Measurements from ENCODE around the gene NHS. TPM values are rescaled to one million over a fixed set of nuclear protein-coding genes. Genes with fewer than 3 reads are reported as not detected.

Gene NHS
- total RNA-seq, 1 donor from 2014 or later = 14.9 TPM

DNA sequence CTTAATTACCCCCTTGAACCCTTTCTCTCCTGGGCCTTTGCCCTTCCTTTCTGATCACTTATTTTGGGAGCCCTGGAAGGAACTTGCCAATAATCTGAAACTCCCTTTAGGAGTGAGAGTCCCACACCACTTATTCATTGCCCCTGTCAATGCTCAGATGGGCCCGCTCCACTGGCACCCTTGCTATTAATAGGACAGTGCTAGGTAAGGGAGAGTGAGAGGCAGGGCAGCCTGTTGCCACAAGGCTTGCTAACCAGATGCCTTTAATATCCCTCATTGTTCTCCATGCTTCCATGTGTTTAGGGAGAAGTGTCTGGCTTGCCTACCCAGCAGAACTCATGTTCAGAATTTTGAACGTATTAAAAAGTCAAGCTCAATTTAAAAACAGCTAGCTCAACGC is 1.7 kb upstream of the NHS start:
- Mint-ChIP-seq H3K9me3 (ENCODE audit: low read depth) (no peaks in the 10 kb centered on the region), H3K27ac (ENCODE audit: unreplicated experiment) (no peak overlapping the region), H3K27me3 (ENCODE audit: low read depth) (peaks cover 31% of the 10 kb centered on the region), H3K4me1 (ENCODE audit: low read depth) (peaks cover 18% of the 10 kb centered on the region), H3K4me3 (ENCODE audit: unreplicated experiment) (no peak overlapping the region), H3K36me3 (ENCODE audit: low read depth) (no peaks in the 10 kb centered on the region)
- TF ChIP-seq, protein P1, sequence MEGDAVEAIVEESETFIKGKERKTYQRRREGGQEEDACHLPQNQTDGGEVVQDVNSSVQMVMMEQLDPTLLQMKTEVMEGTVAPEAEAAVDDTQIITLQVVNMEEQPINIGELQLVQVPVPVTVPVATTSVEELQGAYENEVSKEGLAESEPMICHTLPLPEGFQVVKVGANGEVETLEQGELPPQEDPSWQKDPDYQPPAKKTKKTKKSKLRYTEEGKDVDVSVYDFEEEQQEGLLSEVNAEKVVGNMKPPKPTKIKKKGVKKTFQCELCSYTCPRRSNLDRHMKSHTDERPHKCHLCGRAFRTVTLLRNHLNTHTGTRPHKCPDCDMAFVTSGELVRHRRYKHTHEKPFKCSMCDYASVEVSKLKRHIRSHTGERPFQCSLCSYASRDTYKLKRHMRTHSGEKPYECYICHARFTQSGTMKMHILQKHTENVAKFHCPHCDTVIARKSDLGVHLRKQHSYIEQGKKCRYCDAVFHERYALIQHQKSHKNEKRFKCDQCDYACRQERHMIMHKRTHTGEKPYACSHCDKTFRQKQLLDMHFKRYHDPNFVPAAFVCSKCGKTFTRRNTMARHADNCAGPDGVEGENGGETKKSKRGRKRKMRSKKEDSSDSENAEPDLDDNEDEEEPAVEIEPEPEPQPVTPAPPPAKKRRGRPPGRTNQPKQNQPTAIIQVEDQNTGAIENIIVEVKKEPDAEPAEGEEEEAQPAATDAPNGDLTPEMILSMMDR (IDR thresholded peaks at IDR 0.05) = no peak
- DNase-seq (ENCODE audit: low spot score) = no peak

DNA sequence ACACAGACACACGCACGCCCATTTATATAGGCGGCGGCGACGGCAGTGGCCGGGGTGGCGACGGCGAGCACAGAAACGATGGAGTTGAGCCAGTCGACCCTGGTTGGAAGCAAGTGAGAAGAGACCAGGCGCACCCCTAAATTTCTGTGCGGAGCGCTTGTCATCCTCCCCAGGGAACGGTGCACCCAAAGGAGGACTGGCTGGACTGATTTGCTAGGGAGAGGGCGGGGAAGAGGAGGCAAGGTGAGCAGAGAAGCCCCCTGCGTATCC is 302 bp downstream of the NHS start:
- Mint-ChIP-seq H3K27ac (ENCODE audit: unreplicated experiment) (no peak overlapping the region), H3K27me3 (ENCODE audit: low read depth) (peaks cover 29% of the 10 kb centered on the region), H3K4me3 (ENCODE audit: unreplicated experiment) (peak overlapping the region; percentile 77), H3K36me3 (ENCODE audit: low read depth) (peaks cover 3% of the 10 kb centered on the region), H3K9me3 (ENCODE audit: low read depth) (no peaks in the 10 kb centered on the region), H3K4me1 (ENCODE audit: low read depth) (peaks cover 18% of the 10 kb centered on the region)
- TF ChIP-seq, protein P1 (IDR thresholded peaks at IDR 0.05) = no peak
- no peak for DNase-seq (ENCODE audit: low spot score)

DNA sequence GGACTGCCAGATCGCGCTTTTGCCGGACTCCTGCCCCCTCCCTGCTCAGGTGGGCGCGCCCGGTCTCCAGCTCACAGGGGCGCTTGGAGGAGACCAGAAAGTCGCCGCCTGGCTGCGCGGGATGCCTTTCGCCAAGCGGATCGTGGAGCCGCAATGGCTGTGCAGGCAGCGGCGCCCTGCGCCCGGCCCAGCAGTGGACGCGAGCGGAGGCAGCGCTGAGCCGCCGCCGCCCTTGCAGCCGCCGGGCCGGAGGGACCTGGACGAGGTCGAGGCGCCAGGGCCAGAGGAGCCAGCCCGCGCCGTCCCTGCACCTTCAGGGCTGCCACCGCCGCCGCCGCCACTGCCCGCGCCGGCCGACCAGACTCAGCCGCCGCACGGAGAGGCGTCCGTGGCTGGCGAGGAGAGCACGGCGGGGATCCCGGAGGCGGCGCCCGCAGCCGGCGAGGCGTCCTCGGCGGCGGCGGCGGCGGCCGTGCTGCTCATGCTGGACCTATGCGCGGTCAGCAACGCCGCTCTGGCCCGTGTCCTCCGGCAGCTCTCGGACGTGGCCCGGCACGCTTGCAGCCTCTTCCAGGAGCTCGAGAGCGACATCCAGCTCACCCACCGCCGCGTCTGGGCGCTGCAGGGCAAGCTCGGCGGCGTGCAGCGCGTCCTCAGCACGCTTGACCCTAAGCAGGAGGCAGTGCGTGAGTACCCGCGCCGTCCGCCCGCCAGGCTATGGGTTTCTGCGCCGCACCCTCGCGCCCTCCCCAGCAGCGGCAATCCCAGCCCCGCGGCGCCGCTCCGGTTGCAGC is 834 bp downstream of the NHS start:
- peak overlapping the region; percentile 77 for H3K4me3 Mint-ChIP-seq (ENCODE audit: unreplicated experiment)
- H3K27me3 Mint-ChIP-seq (ENCODE audit: low read depth) = peaks cover 32% of the 10 kb centered on the region
- TF ChIP-seq, protein P1 (IDR thresholded peaks at IDR 0.05) = no peak
- no peak for DNase-seq (ENCODE audit: low spot score)
- no peak overlapping the region for H3K27ac Mint-ChIP-seq (ENCODE audit: unreplicated experiment)
- H3K9me3 Mint-ChIP-seq (ENCODE audit: low read depth) = peaks cover 3% of the 10 kb centered on the region
- H3K36me3 Mint-ChIP-seq (ENCODE audit: low read depth) = peaks cover 6% of the 10 kb centered on the region
- H3K4me1 Mint-ChIP-seq (ENCODE audit: low read depth) = peaks cover 18% of the 10 kb centered on the region

DNA sequence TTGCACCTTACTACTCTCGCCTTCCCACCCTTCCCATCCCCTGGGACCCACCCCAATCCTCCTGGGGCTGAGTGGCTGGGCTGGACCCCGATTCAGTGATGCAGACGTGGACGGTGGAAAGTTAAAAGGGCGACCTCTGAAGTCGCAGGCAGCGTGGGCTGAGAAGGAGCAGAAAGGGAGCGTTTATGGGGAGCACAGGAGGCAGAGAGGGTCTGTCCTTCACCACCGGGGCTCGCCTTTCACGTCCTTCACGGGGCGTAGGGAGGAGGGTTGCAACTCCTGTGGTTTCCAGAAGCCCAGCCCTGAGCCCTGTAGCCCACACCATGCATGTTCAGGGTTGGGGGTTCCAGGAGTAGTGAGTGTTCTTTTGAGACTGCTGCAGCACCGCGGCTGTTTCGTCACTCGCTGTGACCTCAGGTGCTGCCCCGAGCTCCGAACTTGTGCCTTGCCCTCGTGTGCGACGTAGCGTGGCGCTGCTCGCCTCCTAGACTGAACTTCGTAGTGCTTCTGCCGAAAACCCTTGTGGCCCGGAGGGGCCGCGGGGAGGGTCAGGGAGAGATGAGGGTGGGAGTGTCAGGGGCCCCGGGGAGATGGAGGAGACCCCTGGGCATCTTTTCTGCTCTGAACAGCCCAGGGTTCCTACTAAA is 1.6 kb downstream of the NHS start:
- H3K27me3 Mint-ChIP-seq (ENCODE audit: low read depth) = peaks cover 33% of the 10 kb centered on the region

DNA sequence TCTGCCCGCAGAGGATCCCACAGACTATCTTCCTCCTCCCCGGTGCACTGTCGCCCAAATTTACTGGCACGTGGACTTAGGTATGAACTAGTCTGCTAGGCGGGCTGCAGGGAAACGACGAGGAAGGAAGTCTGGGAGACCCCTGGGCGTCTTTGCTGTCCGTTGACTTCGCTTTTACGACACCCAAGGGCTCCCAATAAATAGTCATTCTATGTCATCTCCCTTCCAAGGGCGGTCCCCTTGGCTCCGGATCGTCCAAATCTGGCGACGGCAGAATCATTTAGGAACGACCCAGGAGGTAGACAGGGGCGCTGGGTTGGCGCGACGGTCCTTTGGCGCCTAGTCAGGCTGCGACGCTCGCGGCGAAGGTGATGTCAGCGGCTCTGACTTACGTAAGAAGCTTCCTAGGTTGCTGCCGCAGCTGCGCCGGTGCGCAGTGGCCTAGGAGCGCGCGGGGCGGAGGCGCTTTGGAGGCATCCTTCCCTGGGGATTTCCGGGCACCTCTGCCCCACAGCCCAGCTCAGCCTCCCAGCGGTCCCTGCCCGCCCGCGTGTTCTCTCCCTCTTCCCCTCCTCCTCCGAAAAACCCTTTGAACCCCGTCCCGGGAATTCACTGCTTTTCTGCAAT is 2.2 kb downstream of the NHS start:
- Mint-ChIP-seq H3K4me1 (ENCODE audit: low read depth) (peaks cover 18% of the 10 kb centered on the region), H3K4me3 (ENCODE audit: unreplicated experiment) (peak overlapping the region; percentile 74), H3K36me3 (ENCODE audit: low read depth) (peaks cover 10% of the 10 kb centered on the region), H3K27me3 (ENCODE audit: low read depth) (peaks cover 30% of the 10 kb centered on the region), H3K9me3 (ENCODE audit: low read depth) (peaks cover 15% of the 10 kb centered on the region), H3K27ac (ENCODE audit: unreplicated experiment) (no peak overlapping the region)
- DNase-seq (ENCODE audit: low spot score) = no peak
- TF ChIP-seq, protein P1 (IDR thresholded peaks at IDR 0.05) = no peak

More for the DNA sequence above, 1.6 kb downstream of the NHS start:
- H3K27ac Mint-ChIP-seq (ENCODE audit: unreplicated experiment) = no peak overlapping the region
- peaks cover 8% of the 10 kb centered on the region for H3K9me3 Mint-ChIP-seq (ENCODE audit: low read depth)
- peaks cover 18% of the 10 kb centered on the region for H3K4me1 Mint-ChIP-seq (ENCODE audit: low read depth)
- TF ChIP-seq, protein P1 (IDR thresholded peaks at IDR 0.05) = no peak
- no peak for DNase-seq (ENCODE audit: low spot score)
- peak overlapping the region; percentile 74 for H3K4me3 Mint-ChIP-seq (ENCODE audit: unreplicated experiment)
- peaks cover 6% of the 10 kb centered on the region for H3K36me3 Mint-ChIP-seq (ENCODE audit: low read depth)
